VCaP (cell line): ENCODE results near the gene CD96.
"Not testable (repeated sequence)": the region's sequence is repeated elsewhere in the genome, so short reads cannot be mapped to it uniquely, and the experiment has no call there.

ENCODE experiments used
- H3K27ac ChIP-seq: fragments of 450-650 bp; 2 replicates; pipeline ENCODE4 v1.5.1; 2017
- TF ChIP-seq, protein P1 (sequence below): fragments of 450-650 bp; conservative IDR thresholded peaks from 2 replicates; pipeline ENCODE4 v1.5.1; 2017; ENCODE audit warnings: mild to moderate bottlenecking, moderate library complexity

The CD96 gene

GRCh38 chr3:111667170-111667569, 125.2 kb downstream of the CD96 start:
- no peak overlapping the region for H3K27ac ChIP-seq
- TF ChIP-seq, protein P1, sequence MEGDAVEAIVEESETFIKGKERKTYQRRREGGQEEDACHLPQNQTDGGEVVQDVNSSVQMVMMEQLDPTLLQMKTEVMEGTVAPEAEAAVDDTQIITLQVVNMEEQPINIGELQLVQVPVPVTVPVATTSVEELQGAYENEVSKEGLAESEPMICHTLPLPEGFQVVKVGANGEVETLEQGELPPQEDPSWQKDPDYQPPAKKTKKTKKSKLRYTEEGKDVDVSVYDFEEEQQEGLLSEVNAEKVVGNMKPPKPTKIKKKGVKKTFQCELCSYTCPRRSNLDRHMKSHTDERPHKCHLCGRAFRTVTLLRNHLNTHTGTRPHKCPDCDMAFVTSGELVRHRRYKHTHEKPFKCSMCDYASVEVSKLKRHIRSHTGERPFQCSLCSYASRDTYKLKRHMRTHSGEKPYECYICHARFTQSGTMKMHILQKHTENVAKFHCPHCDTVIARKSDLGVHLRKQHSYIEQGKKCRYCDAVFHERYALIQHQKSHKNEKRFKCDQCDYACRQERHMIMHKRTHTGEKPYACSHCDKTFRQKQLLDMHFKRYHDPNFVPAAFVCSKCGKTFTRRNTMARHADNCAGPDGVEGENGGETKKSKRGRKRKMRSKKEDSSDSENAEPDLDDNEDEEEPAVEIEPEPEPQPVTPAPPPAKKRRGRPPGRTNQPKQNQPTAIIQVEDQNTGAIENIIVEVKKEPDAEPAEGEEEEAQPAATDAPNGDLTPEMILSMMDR, result no peak

DNA sequence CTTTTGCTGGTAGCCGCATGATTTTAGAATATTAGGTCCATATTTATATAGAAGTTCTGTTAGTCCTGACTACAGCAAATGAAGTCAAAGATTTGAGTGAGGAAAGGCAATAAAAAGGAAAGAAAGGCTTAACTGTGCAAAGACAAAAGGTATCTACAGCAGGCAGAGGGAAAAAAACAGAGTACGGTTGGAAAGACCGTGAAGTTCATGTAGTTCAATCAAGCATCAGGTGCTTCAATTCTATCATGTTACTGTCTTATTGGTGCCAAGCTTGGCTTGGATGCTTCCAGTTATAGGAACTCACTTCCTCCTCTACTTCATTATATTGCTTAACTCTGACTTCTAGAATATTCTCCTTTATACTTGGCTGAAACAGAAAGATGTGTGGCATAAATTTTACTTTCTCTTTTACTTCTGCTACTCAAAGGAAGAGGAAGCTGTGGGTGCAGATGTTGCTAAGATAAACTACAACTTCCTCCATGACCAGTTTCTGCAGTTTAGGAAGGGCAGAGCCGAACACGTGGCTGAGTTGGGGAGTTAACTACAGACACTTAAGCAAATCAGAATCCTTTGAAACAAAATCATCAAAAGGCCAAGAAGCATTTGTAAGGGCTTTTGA, 125.7 kb downstream of the CD96 start:
- H3K27ac ChIP-seq, result no peak overlapping the region

DNA sequence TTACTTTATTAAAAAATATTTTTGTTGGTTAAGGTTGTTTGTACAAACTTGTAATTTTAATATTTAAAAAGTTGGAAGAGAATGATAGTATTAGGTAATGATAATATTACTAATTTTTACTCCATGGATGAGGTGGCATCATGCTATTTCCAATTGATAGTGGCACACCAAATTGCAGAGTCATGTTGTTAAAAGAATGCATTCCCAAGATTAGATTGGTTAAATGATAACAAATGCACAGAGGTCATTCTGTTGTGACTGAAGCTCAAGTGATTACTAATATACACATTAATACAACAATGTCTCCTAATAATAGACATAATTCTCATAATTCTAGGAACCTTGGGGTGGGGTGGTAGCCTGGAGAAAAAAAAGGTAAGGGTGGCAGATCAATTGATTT, 126.3 kb downstream of the CD96 start:
- TF ChIP-seq, protein P1, result no peak
- no peak overlapping the region for H3K27ac ChIP-seq

More for the DNA sequence above, 125.7 kb downstream of the CD96 start:
- TF ChIP-seq, protein P1, result no peak

DNA sequence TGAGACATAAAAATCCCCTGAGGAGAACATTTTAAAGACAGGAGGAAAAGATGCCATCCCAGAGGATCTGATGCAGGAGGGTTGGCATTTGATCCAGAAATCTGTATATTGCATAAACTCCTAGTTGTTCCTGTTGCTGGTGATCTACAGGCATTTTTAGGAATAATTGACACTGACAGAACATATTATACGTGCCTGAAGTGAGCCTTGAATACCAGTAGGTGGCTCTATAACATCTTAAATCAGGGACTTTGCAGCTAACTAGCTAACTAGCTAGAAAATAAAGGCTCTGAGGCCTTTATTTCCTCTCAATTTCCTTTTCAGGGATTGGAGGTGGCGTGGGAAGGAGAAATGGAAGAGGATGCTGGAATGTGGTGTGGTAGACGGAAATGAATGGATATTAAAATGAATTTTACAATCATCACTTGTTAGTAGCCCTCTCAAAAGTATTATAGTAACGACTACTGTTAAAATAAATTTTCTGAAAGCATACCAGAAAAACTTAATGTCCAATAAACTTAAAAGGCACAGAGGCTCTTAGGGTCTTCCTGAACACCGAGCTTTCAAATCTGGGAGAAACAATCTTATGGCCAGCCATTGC, 127.0 kb downstream of the CD96 start:
- TF ChIP-seq, protein P1, result peak; percentile 83
- no peak overlapping the region for H3K27ac ChIP-seq

- TF ChIP-seq, protein P1, result no peak
- no peak overlapping the region for H3K27ac ChIP-seq
Measured at GRCh38 chr3:111669926-111670630, 128.1 kb downstream of the CD96 start.

DNA sequence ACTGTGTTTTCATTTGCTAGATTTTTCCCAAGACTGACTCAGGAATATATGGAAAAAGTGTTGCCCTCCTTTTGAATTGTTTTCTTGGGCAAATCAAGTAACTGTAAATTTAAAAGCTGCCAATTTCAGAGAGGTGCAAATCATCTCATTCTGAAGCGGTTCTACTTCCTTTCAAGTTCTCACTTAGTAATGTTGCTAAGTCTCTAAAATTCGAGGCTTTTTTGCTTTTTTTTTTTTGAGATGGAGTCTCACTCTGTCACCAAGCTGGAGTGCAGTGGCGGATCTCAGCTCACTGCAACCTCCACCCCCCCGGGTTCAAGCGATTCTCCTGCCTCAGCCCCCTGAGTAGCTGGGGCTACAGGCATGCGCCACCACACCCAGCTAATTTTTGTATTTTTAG, 130.5 kb downstream of the CD96 start:
- H3K27ac ChIP-seq, result not testable (repeated sequence)

DNA sequence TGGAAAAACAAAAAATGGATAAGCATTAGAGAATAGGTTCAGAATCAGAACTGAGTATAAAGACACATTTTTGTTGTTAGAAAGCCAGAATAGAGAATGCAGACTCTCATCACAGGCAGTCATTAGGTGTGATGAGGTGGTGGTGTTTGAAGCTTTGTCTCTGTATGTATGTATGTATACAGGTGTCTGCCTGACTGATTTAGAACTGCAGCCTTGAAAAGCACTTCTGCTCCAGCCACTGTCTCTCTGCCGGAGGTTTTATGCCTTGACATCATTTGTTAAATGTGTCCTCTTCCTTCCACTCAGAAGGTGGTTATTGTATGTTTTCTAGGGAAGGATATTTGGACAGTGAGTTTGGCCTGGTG, 133.8 kb downstream of the CD96 start:
- H3K27ac ChIP-seq, result no peak overlapping the region; the same call in 1 of the 2 replicates
- TF ChIP-seq, protein P1, result no peak
